Stimulated activated CD8-positive, alpha-beta memory T cell treated with anti-CD3 and anti-CD28 coated beads, Interleukin-4, amount 100 ng/mL, for 4 hours (primary cell): Measurements from ENCODE around the gene ZFYVE28.

ENCODE experiments used
- DNase-seq, 2 donors: peaks; one replicate each; pipeline ENCODE4 v3.0.0-alpha.2; 2020; ENCODE audit warnings: low read depth in 2 of 2, low spot score in 1 of 2

Gene ZFYVE28

GRCh38 chr4:2252530-2253091 is 165.8 kb downstream of the ZFYVE28 start:
- DNase-seq = no peak

- no peak for DNase-seq
These were observed 166.5 kb downstream of the ZFYVE28 start for GRCh38 chr4:2251795-2252529.

GRCh38 chr4:2251073-2251794 is 167.2 kb downstream of the ZFYVE28 start:
- no peak for DNase-seq

- DNase-seq = no peak
These were observed 167.9 kb downstream of the ZFYVE28 start for GRCh38 chr4:2250357-2251072.

- DNase-seq = no peak
These were observed 168.7 kb downstream of the ZFYVE28 start for GRCh38 chr4:2249526-2250356.

- no peak for DNase-seq
These were observed 169.6 kb downstream of the ZFYVE28 start for GRCh38 chr4:2248821-2249261.

- DNase-seq = no peak
These were observed 170.2 kb downstream of the ZFYVE28 start for GRCh38 chr4:2248044-2248780.

- no peak for DNase-seq
These were observed 171.1 kb downstream of the ZFYVE28 start for GRCh38 chr4:2247128-2248043.

- no peak for DNase-seq
These were observed 171.9 kb downstream of the ZFYVE28 start for GRCh38 chr4:2246384-2247127.

GRCh38 chr4:2245787-2246275 is 172.6 kb downstream of the ZFYVE28 start:
- DNase-seq = no peak

- DNase-seq = no peak
These were observed 173.2 kb downstream of the ZFYVE28 start for GRCh38 chr4:2245057-2245786.

- no peak for DNase-seq
These were observed 174.6 kb downstream of the ZFYVE28 start for GRCh38 chr4:2243681-2244380.

- DNase-seq = peak; percentile 98
These were observed 176.8 kb downstream of the ZFYVE28 start, which contains the start of the genes HAUS3 and POLN for GRCh38 chr4:2241410-2242353. TSS of gene HAUS3 (minus strand) at chr4:2242121. CDS start at chr4:2240946, 1,175 bp downstream. TSS of gene POLN (minus strand) at chr4:2242121. CDS start at chr4:2229231, 12,890 bp downstream.

- DNase-seq = no peak
These were observed 177.4 kb downstream of the ZFYVE28 start for GRCh38 chr4:2241003-2241402.

- DNase-seq = no peak
These were observed 181.3 kb downstream of the ZFYVE28 start for GRCh38 chr4:2236944-2237666.
